AG04449 (cell line): Measurements from ENCODE around the gene MAMLD1.

Experiments
- CTCF ChIA-PET: fragments of 350-600 bp; formaldehyde crosslinking; extraction: SDS; loops from one replicate; lab custom pipeline; 2021; ENCODE audit warnings: antibody characterized with exemption; lab: Yijun Ruan, JAX
- POLR2A ChIA-PET: fragments of 400-600, 350-600 bp; formaldehyde crosslinking; extraction: SDS; loops from one replicate; lab custom pipeline; 2020; ENCODE audit warnings: antibody characterized with exemption, inconsistent platforms; lab: Yijun Ruan, JAX
- DNase-seq: peaks from one replicate; pipeline ENCODE4 v3.0.0-alpha.2; 2010; ENCODE audit warnings: low read depth, low spot score
- H3K4me3 ChIP-seq: 2 replicates; pipeline ENCODE4 v1.5.1; 2011; ENCODE audit warnings: low read depth, mild to moderate bottlenecking, control low read depth, low read length
- CTCF ChIP-seq: IDR thresholded peaks from one replicate; pipeline ENCODE4 v1.5.1; 2011; ENCODE audit warnings: mild to moderate bottlenecking, moderate library complexity, low read length, control low read depth, inconsistent platforms; ENCODE audit not compliant: insufficient read depth; ENCODE audit errors: missing control alignments

MAMLD1 gene

GRCh38 chrX:150489359-150490015 is 126.4 kb downstream of the MAMLD1 start:
- DNase-seq: no peak
- no peak for TF ChIP-seq CTCF
- POLR2A ChIA-PET: no interaction called here
- H3K4me3 ChIP-seq: no peak overlapping the region
- CTCF ChIA-PET: interaction anchor here (0.9 to 1.5 kb wide), 4 partner anchors 9 to 539 kb away, joined by 3 to 5 read pairs (median 4); no protein-coding TSS in a partner anchor

- TF ChIP-seq CTCF: no peak
- no peak for DNase-seq
- POLR2A ChIA-PET: no interaction called here
- no peak overlapping the region for H3K4me3 ChIP-seq
- CTCF ChIA-PET: interaction anchor here (2.1 kb wide), 1 partner anchor 9 kb away, joined by 9 read pairs; no protein-coding TSS in a partner anchor
These were observed 132.4 kb downstream of the MAMLD1 start for GRCh38 chrX:150495496-150495895.

- ChIA-PET POLR2A (no interaction called here), CTCF (interaction anchor here (1.3 to 2.5 kb wide), 3 partner anchors 11 to 14 kb away, joined by 4 to 7 read pairs (median 7); no protein-coding TSS in a partner anchor)
- no peak overlapping the region for H3K4me3 ChIP-seq
- no peak for DNase-seq
- TF ChIP-seq CTCF: no peak
These were observed 136.1 kb downstream of the MAMLD1 start for GRCh38 chrX:150499240-150499639.

- POLR2A ChIA-PET: no interaction called here
- DNase-seq: no peak
- CTCF ChIA-PET: interaction anchor here (1.0 to 2.0 kb wide), 2 partner anchors 16 to 85 kb away, joined by 3 to 6 read pairs; no protein-coding TSS in a partner anchor
- no peak overlapping the region for H3K4me3 ChIP-seq
- TF ChIP-seq CTCF: no peak
These were observed 139.0 kb downstream of the MAMLD1 start for GRCh38 chrX:150502091-150502490.

- no peak for TF ChIP-seq CTCF
- DNase-seq: no peak
- H3K4me3 ChIP-seq: no peak overlapping the region
- POLR2A ChIA-PET: no interaction called here
- CTCF ChIA-PET: interaction anchor here (0.8 to 2.0 kb wide), 3 partner anchors 17 to 553 kb away, joined by 3 to 6 read pairs (median 3); no protein-coding TSS in a partner anchor
These were observed 140.1 kb downstream of the MAMLD1 start for GRCh38 chrX:150502979-150503897.

- CTCF ChIA-PET: interaction anchor here (0.8 to 2.0 kb wide), 3 partner anchors 16 to 139 kb away, joined by 3 to 6 read pairs (median 5); no protein-coding TSS in a partner anchor
- no peak for TF ChIP-seq CTCF
- no peak overlapping the region for H3K4me3 ChIP-seq
- DNase-seq: no peak
- POLR2A ChIA-PET: no interaction called here
These were observed 140.7 kb downstream of the MAMLD1 start for GRCh38 chrX:150503898-150504219.
